GM08714 (cell line): ENCODE data around the gene ZNF774.
"Not testable (repeated sequence)": the region's sequence is repeated elsewhere in the genome, so short reads cannot be mapped to it uniquely, and the experiment has no call there.

ENCODE experiments used
- H3K4me3 ChIP-seq: fragments of 200-500 bp; sonication (Bioruptor generic); 2 replicates; pipeline ENCODE4 v1.5.1; 2014; ENCODE audit warnings: mild to moderate bottlenecking, low read length, inconsistent platforms
- ZNF274 ChIP-seq: IDR thresholded peaks from 2 replicates; pipeline ENCODE4 v1.6.1; 2012; ENCODE audit warnings: mild to moderate bottlenecking, low read depth, low read length

Gene ZNF774

DNA sequence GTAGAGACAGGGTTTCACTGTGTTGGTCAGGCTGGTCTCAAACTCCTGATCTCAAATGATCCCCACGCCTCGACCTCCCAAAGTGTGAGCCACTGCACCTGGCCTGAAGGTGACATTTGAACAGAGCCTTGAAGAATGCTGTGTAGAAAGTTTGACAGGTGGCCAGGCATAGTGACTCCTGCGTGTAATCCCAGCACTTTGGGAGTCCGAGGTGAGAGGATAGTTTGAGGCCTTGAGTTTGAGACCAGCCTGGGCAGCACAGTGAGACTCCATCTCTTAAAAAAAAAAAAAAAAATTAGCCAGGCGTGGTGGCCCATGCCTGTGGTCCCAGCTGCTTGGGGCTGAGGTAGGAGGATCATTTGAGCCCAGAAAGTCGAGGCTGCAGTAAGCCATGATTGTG lies 37.4 kb downstream of the ZNF774 start:
- TF ChIP-seq ZNF274 = no peak
- peak overlapping the region; percentile 100; the same call in 1 of the 2 replicates for H3K4me3 ChIP-seq

DNA sequence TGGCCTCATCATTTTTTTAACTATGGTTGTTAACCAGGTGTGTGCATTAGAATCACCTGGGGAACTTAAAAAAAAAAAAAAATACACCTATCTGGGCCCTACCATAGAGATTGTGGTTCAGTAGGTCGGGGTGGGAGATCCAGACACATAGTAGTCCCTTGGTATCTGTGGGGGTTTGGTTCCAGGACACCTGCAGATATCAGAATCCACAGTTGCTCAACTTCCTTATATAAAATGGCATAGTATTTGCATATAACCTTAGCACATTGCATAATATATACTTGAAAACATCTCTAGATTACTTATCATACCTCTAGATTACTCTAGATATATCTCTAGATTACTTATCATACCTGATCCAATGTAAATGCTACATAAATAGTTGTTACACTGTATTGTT lies 41.0 kb downstream of the ZNF774 start:
- no peak overlapping the region for H3K4me3 ChIP-seq
- TF ChIP-seq ZNF274 = no peak

DNA sequence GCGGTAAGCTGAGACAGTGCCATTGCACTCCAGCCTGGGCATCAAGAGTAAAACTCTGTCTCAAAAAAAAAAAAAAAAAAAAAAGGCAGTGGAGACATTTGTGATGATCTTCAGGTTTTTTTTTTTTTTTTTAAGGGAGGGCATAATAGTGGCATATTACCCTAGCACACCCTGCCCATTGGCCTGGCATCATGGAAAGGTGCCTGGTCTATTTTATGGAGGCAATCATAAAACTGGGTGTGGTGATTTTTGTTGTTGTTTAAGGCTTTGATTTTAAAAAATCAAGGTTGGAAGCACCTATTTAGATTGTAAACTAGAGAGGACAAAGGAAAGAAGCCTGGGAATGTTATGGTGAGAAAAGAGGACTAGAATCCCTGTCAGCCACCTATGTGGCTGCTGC lies 42.0 kb downstream of the ZNF774 start:
- no peak overlapping the region for H3K4me3 ChIP-seq
- TF ChIP-seq ZNF274 = no peak

DNA sequence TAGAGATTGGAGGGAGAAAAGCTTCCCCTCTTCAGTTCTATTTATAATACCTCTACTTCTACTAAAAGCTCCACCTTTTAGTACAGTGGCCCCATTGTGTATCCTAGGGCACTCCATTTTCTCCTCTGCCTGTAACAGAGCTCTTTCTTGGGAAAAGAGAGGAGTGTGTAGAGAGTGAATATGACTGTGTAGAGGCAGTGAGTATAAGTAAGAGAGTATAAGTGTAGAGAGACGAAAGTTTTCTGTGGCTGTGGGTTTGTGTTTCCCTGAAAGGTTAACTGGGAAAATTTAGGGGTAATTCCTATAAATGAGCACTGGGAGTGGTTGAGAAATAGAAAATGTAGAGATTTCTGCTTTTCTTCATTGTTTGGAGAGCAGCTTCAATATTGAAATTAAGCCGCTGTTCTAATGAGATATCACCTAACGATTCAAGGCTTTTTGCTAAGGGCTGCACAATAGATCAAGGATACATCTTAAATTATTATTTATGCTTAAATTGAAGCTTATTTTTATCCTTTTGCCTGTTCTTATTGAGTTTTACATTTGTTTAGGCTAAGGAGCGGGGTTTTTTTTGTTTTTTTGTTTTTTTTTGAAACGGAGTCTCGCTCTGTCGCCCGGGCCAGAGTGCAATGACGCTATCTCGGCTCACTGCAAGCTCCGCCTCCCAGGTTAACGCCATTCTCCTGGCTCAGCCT lies 42.8 kb downstream of the ZNF774 start:
- no peak for TF ChIP-seq ZNF274

DNA sequence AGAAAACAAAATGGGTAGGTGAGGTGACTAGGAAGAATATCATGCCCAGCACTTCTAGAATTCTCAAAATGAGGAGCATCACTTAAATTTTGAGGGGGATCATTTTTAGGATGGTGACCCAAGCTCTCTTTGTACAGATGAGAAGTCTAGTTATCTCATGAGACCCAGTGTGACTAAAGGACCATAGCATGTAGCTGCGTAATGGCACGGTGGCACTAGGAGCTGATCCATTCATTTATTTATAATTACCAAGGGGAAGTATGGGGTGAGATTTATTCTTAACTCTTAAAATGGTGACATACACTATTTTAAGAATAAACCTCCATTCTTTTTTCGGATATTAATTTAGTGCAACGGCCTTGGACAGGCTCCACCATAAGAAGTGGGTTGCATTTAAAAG lies 44.2 kb downstream of the ZNF774 start:
- no peak overlapping the region for H3K4me3 ChIP-seq
- no peak for TF ChIP-seq ZNF274

More for the DNA sequence above, 42.8 kb downstream of the ZNF774 start:
- H3K4me3 ChIP-seq = no peak overlapping the region

DNA sequence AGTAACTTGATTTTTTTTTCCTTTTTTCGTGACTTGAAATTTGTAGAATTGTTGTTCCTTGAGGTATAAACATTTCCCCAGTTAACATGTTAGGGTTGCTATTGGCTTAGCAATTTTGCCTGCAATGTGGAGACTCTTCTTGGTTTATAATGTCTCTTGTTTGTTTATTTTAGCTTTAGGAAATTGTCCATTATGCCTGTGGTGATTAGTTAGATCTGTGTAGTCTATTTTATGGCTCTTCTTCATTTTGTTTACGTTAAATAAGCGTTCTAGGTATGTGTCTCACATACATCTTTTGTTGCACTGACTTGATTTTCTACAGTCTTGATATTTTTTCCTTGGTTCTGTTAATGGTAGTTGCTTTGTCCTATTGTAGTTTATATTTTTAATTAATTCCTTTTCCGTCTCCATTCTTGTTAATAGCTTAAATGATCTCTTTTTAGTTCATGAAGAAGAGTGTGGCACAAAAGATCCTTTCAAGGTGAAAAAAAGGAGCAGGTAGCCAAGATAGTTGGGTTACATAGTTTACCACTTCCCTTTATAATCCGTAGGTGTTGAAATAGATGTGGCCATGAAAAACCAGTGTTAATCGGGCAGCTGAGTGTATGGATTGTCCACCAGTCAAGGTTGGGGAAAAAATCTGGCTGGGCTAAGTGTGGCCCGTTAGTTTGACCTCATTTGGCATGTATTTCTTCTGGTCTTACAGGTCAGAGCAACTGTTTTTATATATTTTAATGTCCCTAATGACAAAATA lies 48.1 kb downstream of the ZNF774 start:
- no peak for TF ChIP-seq ZNF274
- peak overlapping the region; percentile 14; the same call in 1 of the 2 replicates for H3K4me3 ChIP-seq

DNA sequence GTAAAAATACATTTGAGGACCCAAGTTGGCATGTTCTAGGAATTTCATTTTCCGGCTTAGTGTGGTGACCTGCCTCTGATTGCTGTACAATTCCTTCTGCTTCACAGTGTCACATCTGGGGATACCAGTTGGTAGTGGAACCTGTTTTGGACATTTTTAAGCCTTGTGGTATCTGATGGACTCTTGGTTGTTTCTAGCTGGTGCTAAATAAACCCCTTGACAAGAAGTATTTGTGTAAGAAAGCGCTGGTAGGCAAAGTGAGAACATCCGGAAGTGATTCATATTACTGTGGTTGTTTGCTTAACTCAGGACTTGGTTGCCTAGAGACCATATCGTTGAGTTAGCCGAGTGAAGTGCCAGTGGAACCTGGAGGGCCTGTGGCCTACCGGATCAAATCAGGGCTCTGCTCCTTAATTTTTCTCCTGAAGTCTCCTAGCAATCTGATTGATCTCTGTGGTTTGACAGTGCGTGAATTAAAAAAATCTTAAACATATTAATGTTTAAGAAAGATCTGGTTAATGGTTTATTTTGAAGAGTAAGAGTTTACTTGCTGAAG lies 48.8 kb downstream of the ZNF774 start:
- H3K4me3 ChIP-seq = peak overlapping the region; percentile 14

DNA sequence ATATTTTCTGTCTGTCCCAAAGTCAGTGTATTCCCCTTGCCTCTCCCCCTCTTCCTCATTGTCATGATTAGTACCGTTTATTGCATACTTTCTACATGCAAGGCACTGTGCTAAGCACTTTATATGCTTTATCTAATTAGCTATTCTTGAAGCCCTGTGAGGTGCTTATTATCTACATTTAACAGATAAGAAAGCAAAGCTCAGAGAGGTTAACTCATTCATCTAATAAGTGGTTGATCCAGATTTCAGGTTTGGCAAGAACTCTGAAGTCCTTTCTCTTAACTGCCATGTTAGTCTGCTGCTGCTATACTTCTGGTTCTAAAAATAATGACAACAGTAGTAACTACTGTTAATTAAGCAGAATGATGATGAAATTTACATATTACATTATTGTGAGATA lies 49.4 kb downstream of the ZNF774 start:
- TF ChIP-seq ZNF274 = no peak
- peak overlapping the region; percentile 9; the same call in 1 of the 2 replicates for H3K4me3 ChIP-seq

More for the DNA sequence above, 48.8 kb downstream of the ZNF774 start:
- TF ChIP-seq ZNF274 = no peak

DNA sequence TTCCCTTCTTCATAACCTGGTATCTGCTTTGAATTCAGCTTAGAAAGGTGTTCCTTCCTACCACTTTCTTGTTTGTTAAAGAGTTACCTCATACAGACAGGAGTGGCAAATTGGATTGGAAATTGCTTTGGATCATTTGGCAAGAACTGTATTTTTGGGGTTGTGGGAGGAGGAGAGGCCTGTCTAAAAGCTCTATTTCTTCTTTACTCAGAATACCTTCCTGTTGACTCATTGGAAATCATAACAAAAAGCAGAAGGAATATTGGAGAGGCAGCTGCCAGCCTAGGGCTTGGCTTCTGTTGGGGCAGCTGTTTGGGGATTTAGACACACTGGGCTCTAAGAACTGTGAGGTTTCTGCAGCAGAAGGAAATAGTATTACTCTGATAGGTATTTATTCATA lies 50.1 kb downstream of the ZNF774 start:
- H3K4me3 ChIP-seq = no peak overlapping the region
- no peak for TF ChIP-seq ZNF274

DNA sequence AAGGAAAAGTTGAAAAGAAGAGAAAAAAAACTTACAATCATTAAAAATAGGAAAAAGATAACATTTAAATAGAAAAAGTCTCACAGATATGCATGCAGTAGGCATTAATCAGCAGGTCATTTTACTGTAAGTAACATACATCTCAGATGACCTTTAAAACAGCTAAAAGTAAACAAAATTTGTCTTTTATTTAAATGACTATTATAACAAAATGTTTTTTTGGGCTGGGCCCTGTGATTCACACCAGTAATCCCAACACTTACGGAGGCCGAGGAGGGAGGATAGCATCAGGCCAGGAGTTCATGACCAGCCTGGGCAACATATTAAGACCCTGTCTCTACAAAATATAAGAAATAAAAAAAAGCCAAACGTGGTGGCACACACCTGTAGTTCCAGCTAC lies 50.7 kb downstream of the ZNF774 start:
- H3K4me3 ChIP-seq = no peak overlapping the region

DNA sequence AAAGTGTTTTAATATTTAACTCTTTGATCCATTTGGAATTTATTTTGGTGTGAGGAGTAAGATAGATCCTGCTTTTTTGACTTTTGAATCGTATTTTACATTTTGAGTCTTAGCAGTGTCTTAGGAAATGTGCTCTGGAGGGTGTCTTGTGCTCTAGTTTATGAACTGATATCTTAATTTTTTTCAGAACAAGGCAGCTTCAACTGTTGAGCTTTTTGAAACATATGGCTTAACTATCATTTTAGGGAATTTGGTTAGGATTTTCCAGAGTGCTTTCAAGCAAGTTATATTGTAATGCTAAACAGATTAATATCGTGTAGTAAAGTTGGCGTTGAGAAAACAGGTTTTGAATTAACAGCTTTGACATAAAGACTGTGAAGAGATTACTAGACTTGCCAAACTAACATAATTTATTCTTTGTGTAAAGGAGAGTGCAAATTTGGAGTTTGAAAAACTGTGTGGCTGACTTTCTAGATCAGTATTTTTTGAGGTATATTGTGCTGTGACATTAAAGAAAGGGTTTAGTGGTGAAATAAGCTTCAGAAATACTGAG lies 53.0 kb downstream of the ZNF774 start:
- no peak for TF ChIP-seq ZNF274

More for the DNA sequence above, 50.7 kb downstream of the ZNF774 start:
- no peak for TF ChIP-seq ZNF274

DNA sequence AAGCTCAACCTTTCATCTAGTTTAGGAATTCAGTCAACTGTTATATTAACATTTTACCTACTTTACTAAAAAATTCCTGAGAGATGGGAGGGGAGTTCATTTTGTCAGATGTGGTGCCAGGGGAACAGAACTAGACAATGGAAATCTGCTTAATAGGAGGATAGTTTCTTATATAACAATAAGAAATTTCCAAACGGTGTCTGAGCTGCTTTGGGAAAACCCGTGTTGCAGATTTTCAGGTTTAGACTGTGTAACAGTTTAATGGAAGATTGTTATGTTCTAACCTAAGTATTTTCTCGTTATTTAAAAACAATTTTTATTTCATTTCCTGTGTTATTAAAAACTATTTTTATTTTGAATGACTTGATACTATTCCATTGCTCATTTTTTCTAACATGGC lies 55.3 kb downstream of the ZNF774 start:
- no peak for TF ChIP-seq ZNF274
- no peak overlapping the region for H3K4me3 ChIP-seq

More for the DNA sequence above, 53.0 kb downstream of the ZNF774 start:
- no peak overlapping the region for H3K4me3 ChIP-seq

DNA sequence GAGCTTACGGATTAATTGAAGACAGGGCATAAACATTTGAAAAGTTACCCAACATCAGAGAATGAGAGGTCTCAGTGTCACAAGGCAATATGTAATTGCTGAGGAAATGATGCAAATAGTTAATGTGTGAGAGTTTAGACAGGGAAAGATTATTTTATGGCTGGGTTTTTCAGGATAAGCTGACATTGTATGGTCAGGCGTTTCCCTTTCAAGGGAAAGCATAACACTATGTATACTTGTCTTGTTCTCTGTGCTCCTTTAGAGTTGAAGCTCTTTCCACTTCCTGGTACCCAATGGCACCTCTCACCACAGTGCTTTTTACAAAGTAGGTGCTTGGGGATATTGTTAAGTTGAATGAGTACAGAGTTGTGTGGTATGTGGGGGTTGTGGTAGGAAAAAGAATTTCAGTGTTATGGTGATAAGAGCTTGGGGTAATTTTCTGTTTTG lies 55.8 kb downstream of the ZNF774 start:
- no peak for TF ChIP-seq ZNF274
- no peak overlapping the region for H3K4me3 ChIP-seq

DNA sequence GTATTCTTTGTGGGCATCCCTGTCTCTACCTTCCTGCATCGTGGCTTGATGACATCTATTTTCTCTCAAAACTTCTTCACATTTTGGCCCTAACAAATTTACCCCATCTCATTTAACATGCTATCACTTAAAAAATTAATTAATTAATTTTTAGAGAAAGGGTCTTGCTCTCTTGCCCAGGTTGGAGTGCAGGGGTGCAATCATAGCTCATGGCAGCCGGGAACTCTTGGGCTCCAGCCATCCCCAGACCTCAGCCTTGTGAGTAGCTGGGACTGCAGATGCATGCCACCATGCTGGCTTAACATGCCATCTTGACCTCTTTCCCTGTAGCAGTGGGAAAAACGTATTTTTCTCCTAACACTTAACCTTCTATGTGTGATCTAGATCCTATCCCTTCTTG lies 56.6 kb downstream of the ZNF774 start:
- TF ChIP-seq ZNF274 = no peak
- no peak overlapping the region for H3K4me3 ChIP-seq

DNA sequence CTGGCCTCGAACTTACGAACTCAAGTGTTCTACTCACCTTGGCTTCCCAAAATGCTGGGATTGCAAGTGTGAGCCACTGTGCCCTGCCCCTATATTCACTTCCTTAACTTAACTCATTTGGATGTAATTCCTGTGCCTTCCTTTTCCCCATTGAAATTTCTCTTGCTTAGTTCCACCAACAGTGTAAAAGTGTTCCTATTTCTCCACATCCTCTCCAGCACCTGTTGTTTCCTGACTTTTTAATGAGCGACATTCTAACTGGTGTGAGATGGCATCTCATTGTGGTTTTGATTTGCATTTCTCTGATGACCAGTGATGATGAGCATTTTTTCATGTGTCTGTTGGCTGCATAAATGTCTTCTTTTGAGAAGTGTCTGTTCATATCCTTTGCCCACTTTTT lies 57.5 kb downstream of the ZNF774 start:
- H3K4me3 ChIP-seq = not testable (repeated sequence)

DNA sequence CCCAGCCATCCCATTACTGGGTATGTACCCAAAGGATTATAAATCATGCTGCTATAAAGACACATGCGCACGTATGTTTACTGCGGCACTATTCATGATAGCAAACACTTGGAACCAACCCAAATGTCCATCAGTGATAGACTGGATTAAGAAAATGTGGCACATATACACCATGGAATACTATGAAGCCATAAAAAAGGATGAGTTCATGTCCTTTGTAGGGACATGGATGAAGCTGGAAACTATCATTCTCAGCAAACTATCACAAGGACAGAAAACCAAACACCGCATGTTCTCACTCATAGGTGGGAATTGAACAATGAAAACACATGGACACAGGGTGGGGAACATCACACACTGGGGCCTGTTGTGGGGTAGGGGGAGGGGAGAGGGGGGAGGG lies 58.2 kb downstream of the ZNF774 start:
- H3K4me3 ChIP-seq = not testable (repeated sequence)
